ENCODE results near the gene PSMD10.
A peak's percentile ranks its signal among the peaks of the same experiment; 100 is the strongest.

Gene PSMD10, protein sequence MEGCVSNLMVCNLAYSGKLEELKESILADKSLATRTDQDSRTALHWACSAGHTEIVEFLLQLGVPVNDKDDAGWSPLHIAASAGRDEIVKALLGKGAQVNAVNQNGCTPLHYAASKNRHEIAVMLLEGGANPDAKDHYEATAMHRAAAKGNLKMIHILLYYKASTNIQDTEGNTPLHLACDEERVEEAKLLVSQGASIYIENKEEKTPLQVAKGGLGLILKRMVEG

DNA sequence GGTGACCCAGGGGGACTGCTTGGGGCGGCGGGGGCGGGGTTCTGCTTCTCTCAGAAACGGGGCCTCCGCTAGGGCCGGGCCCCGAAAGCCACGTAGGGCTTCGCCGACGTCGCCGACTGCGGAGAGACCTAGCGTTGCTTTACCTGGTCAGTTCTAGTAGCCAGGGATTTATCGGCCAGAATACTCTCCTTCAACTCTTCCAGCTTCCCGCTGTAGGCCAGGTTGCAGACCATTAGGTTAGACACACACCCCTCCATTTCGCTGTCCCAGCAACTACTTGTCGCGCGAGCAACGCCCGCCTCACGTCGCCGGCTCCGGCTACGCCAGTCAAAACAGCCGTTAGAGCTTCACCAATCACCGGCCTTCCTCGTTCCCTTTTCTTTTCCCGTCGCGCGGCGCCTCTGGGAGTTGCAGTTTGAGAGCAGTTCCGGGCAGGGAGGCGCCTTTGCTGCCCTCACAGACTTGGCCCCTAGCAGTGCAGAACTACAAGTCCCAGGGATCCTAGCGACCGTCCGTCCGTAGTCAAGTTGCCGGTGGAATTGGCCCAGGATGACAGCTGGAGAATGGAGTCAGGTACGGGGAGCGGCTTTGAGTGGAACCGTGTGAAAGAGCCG is at the start of gene PSMD10, which contains the start of gene ATG4A:
TSS of gene PSMD10 (minus strand) at position 279 of the 614 bp plus-strand sequence. CDS start at position 257, 22 bp downstream.
TSS of gene ATG4A (plus strand) at position 515 of the 614 bp plus-strand sequence. CDS start at position 564, 49 bp downstream.
- peak; percentile 92 for DNase-seq

DNA sequence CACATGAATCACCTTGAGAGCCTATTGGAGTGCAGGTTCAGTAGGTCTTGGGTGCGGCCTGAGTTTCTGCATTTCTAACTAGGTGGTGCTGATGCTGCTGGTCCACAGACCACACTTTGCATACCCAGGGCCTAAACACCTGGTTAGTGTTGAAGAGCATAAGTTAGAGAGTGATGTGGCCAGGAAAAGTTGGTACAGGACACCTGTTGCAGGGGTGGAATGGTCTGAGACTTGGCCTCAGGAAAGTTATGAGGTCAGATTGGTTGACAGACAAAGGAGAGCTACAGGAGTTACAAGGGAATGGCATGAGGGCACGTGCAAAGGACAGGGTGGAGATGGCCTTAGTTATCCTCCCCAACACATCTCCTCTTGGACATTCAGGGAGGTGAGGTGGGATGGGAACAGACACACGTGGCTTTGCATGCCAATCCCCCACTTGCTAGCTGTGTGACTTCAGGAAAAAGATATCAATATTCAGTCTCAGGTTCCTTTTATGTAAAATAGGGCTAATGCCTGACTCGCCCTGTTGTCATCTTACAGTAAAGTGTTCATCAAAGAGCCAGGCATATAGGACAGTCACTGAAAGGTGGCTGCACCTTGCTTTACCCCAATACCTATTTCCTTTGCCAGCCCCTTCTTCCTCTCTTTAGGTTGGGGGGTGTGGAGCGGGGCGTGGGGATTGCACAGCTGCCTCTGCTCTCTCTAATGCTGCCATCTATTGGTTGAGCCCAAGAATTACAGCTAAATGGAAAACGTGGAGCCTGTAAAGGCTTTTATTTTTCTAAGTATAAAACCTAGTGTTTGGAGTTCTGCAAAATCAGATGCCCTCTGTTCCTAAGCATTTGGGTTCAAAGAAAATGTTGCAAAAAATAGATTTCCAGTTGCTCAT is 47.7 kb upstream of the PSMD10 start:
- DNase-seq, result no peak

DNA sequence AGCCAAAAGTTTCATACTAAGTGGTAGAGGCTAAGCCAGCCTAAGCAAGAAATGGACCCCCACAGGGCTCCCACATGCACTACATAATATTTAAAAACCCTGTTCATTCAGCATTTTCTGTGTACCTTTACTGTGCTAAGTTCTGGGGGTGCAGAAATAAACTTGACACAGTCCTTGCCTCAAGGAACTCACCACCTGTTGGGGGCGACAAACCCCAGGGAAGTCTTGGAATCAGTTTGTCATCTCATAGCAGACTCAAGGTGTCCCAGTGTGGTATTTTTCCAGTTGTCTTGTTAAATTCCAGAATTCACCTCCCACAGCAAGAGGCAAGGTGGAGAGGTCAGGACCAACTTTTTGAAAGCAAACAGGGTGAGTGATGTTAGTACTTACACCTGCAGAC is 43.4 kb upstream of the PSMD10 start:
- DNase-seq, result no peak

DNA sequence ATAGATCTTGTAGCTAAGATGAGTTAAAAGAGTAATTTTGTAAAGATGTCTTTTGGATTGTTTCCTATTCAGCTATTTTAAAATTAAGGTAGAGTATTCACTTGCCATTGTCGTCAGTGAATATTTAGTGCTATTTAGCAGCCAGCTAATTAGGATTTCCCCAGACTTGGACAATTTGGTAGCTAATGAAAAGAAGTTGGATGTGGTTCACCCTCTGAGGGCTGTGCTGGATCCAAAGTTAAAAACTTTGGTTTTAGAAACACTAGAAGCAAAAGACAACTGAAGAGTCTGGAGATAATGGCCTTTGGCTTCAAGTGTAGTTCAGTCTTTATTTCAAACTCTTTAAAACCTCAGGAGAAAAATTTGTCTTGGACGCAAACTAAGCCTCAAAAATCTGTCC is 41.5 kb upstream of the PSMD10 start:
- no peak for DNase-seq

DNA sequence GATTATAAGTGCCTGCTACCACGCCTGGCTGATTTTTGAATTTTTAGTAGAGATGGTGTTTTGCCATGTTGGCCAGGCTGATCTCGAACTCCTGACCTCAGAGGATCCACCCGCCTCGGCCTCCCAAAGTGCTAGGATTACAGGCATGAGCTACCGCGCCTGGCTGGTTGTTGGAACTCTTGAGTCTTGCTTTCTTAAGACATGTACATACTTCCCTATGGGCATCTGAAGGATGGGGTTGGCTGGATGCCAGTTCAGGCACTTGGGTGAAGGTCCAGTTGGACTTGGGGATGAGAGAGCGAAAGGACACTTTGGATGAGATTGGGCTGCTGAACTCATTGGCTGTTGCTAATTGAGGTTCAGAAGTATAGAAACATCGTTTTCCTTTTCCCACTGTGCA is 40.7 kb upstream of the PSMD10 start:
- no peak for DNase-seq

DNA sequence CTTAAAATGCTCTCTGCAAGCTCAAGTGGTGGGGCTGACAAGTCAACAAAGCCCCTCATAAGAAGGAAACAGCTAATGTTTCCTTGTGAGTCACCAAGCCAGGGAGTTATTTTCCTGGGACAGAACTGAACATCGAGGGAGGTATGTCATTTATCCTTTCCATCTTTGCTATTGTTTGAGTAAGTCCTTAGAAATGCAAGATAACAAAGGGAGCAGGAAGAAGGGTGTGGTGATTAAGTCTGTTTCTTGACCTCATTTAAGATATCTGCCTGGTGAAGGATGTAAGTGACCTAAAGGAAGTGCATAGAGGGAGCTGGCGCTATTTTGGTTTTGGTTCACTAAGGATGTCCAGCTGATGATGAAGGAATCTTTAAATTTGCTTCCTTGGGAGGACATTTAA is 40.1 kb upstream of the PSMD10 start:
- no peak for DNase-seq

DNA sequence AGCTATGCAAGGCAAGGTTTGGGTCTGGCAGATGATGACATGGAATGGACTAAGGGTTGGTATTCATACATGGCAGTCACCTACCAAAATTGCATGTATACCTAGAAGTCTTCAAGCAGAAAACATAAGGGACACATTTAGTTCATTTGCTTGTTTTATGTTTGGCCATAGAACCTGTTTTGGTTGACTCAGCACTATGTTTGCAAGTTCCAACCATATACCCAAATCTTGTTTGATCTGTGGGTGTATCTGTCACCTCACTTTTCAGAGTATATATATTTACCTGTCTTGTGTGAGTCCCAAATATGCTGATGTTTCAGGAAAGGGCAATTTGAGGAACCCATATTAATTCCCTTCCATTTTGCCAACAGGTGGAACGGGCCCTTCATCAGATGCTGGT is 39.5 kb upstream of the PSMD10 start:
- no peak for DNase-seq

DNA sequence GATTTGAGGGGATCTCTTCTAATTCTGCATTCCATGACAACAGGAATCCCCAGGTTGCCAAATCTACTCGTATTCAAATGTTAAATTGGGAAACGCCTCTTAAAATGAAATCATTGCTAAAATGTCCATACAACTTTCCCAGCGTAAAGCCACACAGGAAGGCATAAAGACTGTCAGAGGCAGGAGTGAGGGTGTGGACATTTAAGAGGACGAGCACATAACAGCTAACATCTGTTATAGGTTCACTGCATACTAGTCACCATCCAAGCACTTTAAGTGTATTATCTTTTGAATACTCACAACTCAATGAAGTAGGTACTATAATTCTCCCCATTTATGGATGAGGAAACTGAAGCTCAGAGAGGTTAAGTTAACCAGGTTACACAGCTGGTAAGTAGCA is 35.8 kb upstream of the PSMD10 start:
- DNase-seq, result no peak

DNA sequence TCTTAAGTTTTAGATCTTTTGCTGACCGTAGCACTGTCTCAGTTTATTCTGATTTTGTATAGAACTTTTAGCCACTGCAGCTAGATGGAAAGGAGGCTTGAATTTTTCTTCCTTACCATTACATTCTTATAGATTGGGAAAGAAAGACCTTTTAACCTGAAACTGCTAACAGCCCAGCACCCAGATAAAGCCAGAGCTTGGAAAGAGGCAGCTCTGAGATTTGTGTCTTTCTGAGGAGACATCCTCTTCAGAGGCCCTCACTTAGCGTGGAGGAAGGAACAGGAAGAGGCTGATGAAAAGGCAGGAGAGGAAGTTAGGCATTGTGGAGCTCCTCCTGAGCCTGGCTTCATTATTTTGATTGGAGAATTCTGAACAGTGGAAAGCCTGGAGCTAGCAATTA is 35.3 kb upstream of the PSMD10 start:
- DNase-seq, result no peak

DNA sequence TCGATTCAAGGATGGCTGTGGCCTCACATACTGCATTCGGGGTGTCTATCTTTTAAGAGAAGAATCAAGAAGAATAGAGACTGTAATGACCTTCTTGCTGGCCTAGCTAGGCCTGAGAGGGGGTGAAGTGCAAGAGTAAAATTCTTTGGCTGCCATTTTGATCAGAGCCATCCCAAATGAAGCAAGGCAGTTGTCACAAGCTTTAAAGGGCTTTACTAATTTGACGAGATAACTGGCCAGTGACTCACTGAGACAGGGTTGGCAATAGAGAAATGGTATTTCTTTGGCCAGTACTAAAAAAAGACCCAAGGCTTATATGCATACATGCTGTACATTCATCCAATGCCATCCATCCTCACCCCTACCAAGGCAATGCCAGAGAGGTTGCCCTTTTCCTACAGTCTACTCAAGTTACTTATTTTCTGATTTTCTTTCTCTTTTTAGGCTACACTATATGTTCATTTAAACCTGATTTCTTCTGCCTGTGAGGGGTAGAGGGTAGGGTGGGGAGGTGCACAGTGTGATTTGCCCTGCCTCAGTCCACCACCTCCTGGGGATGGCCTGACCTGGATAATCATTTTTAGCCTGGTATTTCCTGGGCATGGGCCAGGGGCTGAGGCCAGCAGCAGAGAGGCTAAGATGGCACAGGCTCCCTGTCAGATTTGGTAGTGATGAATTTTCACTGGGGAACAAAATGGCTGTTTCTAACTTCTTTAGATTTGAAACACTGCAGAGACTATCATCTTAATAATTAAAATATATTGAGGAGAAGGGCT is 32.4 kb upstream of the PSMD10 start:
- no peak for DNase-seq

DNA sequence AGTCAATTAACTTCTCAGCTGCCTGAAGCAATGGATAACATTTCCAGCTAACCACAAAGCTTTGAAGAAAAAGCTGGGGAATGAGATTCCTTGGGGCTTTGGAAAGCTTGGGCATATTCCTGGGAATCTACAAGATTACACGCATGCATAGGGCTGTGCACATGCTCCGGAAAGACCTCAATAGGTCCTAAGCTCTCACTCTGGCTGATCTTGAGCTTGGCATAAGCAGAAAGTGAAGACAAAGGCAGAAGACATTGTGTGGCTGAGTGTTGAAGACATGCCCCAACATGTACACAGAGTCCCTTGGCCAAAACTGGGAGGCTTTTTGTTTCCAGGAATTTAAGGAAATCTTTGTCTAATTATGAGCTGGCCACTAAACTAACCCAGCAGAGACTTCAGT is 31.4 kb upstream of the PSMD10 start:
- DNase-seq, result no peak

DNA sequence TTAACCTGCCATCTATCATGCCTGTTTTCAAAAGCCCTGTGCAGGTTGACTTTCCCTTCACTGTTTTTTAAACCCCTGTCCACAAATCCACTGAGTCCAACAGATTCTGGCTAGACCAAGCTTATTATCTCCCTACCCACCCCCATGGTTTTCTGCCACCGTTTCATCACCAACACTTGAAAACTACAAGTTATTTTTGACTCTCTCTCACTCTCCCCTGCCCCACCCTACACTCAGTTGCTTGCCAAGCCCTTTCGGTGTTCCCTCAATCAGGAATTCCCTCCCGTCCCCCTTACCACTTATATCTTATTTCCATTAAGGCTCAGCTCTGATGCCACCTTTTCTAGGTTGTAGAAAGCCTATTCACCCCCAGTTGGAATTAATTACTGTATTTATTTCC is 29.9 kb upstream of the PSMD10 start:
- no peak for DNase-seq

DNA sequence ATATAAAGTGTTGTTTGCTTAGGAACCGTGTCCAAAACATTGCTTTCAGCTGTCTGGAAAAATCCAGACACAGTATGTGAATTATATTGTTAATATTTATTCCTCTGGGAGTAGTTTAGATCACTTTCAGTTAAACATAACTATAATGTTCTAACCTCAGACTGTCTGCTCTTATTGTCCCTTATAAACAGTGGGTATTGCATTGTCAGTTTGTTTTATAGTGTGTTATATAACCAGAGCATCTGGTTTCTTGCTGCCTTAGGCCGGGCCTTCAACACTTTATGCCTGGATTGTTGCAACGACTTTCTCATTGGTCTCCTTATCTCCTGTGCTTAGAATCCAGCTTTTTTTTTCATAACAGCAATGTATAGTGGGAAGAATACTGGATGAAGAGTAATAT is 26.6 kb upstream of the PSMD10 start:
- DNase-seq, result no peak

DNA sequence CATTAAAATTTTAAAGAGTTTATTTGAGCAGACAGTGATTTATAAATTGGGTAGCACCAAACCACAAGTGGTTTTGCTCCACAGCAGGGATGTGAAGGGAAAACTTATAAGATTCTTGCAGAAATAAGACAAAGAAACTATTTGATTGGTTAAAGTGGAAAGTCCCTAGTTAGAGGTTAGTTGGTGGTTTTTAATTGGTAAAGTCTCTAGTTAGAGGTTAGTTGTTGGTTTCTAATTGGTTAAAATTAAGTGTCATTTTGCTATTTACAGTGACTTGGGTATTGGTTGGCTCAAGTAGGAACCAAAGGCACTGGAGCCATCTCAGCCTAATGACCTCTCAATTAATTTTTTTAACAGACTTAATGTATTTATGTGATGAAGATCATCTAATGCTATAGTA is 23.2 kb upstream of the PSMD10 start:
- no peak for DNase-seq

DNA sequence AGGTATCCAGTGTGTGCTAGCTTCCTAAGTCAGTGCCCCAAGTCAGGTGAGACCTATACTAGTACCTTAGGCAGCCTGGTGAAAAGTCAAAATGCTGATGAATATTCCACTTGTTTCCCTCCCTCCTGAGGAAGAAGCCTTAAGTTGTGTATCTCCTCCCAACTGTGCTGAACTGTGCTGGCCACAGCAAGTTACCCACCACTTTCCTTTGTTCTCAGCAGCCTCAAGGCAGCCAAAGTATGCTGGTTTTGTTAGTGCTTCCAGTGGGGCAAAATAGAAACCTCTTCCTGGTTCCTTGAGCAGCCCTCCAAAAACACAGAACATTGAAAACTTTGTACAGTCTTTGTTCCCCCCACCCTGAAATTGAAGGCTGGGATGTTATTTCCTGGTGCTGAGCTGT is 14.1 kb upstream of the PSMD10 start:
- no peak for DNase-seq

DNA sequence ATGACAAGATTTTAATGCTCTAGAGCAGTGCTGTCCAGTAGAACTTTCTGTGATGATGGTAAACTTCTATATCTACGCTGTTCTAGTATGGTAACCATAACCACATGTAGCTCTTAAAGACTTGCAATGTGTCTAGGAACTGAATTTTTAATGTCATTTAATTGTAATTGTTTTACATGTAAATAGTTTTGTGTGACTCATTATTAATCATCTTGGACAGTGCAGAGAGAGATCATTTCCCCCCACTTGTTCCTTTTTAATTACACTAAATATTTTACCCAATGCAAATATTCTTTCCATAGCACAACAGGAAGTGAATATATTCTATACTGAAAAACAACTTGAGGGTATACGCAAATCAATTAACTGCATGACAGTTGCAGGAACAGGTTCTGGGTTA is 6.0 kb upstream of the PSMD10 start:
- DNase-seq, result no peak

DNA sequence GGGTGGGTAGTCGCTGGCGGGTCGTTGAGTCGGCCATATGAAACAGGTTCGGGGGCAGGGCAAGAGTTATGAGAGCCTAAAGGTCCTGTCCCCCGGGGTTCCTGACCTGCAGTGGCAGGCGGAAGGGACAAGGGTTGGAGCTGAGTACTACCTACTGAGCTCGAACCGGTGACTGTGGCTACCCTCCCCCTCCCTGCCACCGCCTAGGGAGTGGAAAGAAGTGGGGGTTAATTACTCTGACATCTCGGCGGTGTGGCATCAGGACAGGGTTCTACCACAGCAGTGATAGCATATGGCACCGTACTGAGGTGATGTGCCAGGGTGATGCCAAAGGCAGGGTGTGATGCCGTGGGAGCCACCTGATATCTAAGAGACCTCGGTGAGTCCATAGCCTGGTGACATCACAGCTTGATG is 543 bp upstream of the PSMD10 start:
- no peak for DNase-seq

DNA sequence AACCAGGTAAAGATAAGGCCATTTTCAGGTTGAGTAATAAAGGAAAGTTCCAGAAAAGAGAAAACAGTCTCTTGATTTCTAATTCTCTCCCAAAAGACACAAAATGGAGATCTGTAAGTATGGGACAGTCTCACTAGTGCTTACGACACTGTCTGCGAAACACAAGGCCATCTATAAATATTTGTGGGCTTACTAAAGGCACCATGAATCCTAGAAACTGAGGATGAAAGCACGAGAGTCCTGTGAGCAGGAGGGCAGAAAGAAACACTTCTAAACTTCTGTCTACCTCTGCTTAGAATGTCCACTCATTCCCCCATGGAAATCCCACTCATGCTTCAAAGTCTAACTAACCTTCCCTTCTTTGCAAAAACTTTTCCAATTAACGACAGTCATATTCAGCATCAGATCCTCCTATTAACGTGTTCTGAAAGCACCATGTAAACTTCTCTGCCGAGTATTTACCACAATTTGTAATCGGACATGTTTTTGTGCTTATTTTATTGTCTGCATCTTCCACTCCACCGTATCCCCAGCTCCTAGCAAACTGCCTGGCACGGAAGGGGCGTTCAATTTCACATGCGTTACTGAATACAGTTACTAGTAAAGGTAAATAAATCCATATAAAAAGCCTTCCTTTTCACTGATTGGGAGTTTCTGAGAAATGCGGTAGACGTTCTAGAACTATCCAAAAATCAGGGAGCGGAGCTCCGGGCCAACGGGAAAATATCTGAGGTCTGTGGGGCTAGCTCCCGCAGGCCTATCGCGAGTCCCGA is 665 bp downstream of the PSMD10 start:
- DNase-seq, result no peak

DNA sequence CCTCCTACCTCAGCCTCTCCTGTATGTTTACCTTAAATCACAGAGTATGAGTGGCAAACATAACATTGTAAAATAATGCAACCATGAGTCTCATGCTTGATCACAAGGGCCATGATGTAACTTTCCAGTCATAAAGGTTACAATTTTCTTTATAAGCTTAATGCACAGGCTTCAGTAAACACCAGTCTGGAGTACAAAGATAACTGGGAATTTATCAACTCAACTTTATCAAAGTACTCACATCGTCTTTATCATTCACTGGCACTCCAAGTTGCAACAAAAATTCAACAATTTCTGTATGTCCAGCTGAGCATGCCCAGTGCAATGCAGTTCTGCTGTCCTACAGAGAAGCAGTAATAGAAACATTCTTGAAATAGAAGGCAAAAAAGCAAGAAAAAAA is 2.8 kb downstream of the PSMD10 start:
- no peak for DNase-seq

DNA sequence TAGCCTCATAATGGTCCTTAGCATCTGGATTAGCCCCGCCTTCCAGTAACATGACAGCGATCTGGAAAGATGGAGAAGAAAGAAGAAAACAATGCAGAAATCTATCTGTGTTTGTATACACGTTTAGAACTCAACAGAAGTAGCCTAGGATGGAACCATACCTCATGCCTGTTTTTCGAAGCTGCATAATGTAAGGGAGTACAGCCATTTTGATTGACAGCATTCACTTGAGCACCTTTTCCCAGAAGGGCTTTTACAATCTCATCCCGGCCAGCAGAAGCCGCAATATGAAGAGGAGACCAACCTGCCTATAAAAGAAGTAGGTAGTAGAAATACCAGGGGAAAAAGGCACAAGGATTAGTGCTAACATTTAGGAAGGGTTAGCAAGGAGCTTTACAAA is 3.5 kb downstream of the PSMD10 start:
- no peak for DNase-seq

DNA sequence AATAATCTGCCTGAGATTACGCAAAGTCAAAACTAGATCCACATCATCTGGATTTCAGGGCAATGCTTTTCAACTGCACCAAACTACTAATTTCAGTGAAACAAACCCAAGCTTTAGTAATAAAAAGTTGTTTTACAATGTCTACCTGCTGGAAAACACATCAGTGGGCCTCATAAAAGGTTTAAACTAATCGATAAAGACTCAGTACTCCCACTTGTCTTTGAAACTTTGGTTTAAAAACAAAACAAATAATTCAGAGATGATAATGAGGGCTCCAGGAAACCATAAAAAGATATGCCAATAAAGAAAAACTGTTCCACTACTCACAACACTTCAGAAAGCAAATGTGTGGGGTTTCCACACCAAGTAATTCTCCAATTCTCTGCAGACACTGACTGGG is 10.2 kb downstream of the PSMD10 start:
- DNase-seq, result no peak

DNA sequence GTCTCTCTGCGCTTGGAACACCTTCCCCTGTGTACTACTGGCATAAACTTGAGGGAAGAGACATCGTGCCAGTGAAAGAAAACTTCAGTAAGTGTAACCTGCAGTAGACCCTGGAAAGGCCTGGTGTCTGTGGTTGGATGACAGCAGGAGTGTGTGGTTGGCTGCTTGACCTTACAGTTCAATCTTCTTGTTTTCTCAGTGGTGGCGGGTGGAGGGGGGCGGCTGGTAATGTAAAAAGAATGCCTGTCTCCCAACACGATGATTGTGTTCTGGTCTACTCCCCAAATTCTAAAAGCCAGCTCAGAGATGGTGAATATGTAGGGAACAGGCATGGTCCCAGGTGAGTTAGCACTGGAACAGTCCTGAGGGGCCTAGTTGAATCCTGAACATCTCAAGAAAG is 18.6 kb downstream of the PSMD10 start:
- no peak for DNase-seq

Data from NCI-H748 treated with DMSO at 0.1 percent for 48 hours (cell line).